ENCODE results near the gene RGS6.

RGS6 gene

DNA sequence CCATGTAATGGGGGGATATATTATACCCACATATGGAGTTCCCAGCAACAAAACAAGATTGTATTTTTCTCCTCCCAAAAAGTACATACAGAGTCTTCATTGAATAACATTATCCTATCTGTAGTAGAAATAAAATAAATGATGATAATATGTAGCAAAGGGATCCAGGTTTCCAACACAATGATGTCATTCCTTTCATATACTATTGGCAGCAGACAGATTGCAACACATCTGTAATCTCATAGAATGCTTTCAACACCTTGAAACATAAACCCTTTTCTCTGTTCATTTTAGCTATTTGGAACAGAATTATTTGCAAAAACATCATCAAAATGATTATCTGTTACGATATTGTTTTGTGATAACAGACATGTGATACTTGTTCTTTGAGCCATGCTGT, 644.0 kb downstream of the RGS6 start:
- H3K4me3 ChIP-seq (ENCODE audit: low read length), result no peak overlapping the region
- H3K9me2 ChIP-seq (replicated peaks; ENCODE audit: control insufficient read depth, low read length), result no peaks in the 10 kb centered on the region
- H3K4me1 ChIP-seq (ENCODE audit: control insufficient read depth, low read length), result no peaks in the 10 kb centered on the region
- H3K4me2 ChIP-seq (ENCODE audit: low read length), result no peak overlapping the region
- H3K27me3 ChIP-seq (ENCODE audit: control insufficient read depth, low read length), result peaks cover 8% of the 10 kb centered on the region; the same call in 1 of the 2 replicates
- H3K9me3 ChIP-seq (ENCODE audit: control insufficient read depth, insufficient read depth, low read length), result no peaks in the 10 kb centered on the region
- no peak overlapping the region for H3K27ac ChIP-seq (ENCODE audit: low read depth, low read length)
- TF ChIP-seq, protein P1, sequence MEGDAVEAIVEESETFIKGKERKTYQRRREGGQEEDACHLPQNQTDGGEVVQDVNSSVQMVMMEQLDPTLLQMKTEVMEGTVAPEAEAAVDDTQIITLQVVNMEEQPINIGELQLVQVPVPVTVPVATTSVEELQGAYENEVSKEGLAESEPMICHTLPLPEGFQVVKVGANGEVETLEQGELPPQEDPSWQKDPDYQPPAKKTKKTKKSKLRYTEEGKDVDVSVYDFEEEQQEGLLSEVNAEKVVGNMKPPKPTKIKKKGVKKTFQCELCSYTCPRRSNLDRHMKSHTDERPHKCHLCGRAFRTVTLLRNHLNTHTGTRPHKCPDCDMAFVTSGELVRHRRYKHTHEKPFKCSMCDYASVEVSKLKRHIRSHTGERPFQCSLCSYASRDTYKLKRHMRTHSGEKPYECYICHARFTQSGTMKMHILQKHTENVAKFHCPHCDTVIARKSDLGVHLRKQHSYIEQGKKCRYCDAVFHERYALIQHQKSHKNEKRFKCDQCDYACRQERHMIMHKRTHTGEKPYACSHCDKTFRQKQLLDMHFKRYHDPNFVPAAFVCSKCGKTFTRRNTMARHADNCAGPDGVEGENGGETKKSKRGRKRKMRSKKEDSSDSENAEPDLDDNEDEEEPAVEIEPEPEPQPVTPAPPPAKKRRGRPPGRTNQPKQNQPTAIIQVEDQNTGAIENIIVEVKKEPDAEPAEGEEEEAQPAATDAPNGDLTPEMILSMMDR (IDR thresholded peaks at IDR 0.05; ENCODE audit: low read depth, low read length, poor library complexity, severe bottlenecking), result no peak
- TF ChIP-seq EZH2phosphoT487 (IDR thresholded peaks at IDR 0.05; ENCODE audit: borderline replicate concordance, low read length), result no peak
- H3K36me3 ChIP-seq (ENCODE audit: control insufficient read depth, low read length), result no peaks in the 10 kb centered on the region
- no peaks in the 10 kb centered on the region for H4K20me1 ChIP-seq (ENCODE audit: control insufficient read depth, insufficient read depth, low read depth, low read length)
- H3K79me2 ChIP-seq (ENCODE audit: control insufficient read depth, low read length), result no peaks in the 10 kb centered on the region
- no peaks in the 10 kb centered on the region for H3F3A ChIP-seq (ENCODE audit: control insufficient read depth, insufficient read depth)

DNA sequence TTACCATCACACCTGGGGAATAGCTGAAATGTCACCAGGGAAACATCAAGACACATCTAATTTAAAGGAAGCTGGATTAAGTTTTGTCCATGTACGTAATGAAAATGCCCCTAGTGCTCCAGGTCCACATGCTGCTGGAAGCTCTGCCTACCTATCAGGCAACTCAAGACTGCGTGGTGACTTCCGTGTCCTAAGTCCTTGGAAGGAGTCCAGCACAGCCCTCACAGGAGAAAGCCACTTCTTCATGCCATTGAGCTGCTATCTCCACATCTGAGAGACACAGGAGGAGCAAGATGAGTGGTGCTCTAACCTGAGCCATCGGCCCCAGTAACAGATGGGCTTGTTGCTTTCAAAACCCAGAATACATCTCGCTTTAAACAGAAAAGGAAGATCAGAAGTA, 645.3 kb downstream of the RGS6 start:
- Histone ChIP-seq H3F3A (ENCODE audit: control insufficient read depth, insufficient read depth) (no peaks in the 10 kb centered on the region), H3K4me3 (ENCODE audit: low read length) (no peak overlapping the region), H4K20me1 (ENCODE audit: control insufficient read depth, insufficient read depth, low read depth, low read length) (no peaks in the 10 kb centered on the region), H3K36me3 (ENCODE audit: control insufficient read depth, low read length) (no peaks in the 10 kb centered on the region), H3K79me2 (ENCODE audit: control insufficient read depth, low read length) (no peaks in the 10 kb centered on the region), H3K27me3 (ENCODE audit: control insufficient read depth, low read length) (peaks cover 8% of the 10 kb centered on the region; the same call in 1 of the 2 replicates), H3K9me2 (replicated peaks; ENCODE audit: control insufficient read depth, low read length) (no peaks in the 10 kb centered on the region), H3K27ac (ENCODE audit: low read depth, low read length) (no peak overlapping the region), H3K9me3 (ENCODE audit: control insufficient read depth, insufficient read depth, low read length) (no peaks in the 10 kb centered on the region), H3K4me1 (ENCODE audit: control insufficient read depth, low read length) (no peaks in the 10 kb centered on the region), H3K4me2 (ENCODE audit: low read length) (no peak overlapping the region)
- TF ChIP-seq, protein P1 (IDR thresholded peaks at IDR 0.05; ENCODE audit: low read depth, low read length, poor library complexity, severe bottlenecking), result no peak
- no peak for TF ChIP-seq EZH2phosphoT487 (IDR thresholded peaks at IDR 0.05; ENCODE audit: borderline replicate concordance, low read length)

DNA sequence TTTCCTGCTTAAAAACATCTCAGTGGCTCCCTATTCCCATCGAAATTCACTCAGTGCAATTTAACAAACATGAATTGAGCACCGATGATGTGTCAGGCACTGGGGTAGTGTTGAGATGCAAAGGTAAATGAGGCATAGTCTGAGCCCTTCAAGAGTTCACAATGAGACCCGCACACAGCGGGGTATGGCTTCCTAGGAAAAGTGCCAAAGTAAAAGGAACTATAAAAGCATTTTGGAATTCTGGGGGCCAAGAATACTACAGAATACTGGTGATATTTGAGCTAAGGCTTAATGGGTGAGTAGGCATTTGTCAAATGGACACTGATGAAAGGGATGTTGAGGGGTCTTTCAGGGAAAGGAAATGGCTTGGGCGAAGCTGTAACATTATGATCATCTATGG, 646.3 kb downstream of the RGS6 start:
- H3K4me2 ChIP-seq (ENCODE audit: low read length), result no peak overlapping the region
- TF ChIP-seq, protein P1 (IDR thresholded peaks at IDR 0.05; ENCODE audit: low read depth, low read length, poor library complexity, severe bottlenecking), result no peak
- TF ChIP-seq EZH2phosphoT487 (IDR thresholded peaks at IDR 0.05; ENCODE audit: borderline replicate concordance, low read length), result no peak
- no peaks in the 10 kb centered on the region for H3F3A ChIP-seq (ENCODE audit: control insufficient read depth, insufficient read depth)
- H3K79me2 ChIP-seq (ENCODE audit: control insufficient read depth, low read length), result no peaks in the 10 kb centered on the region
- H4K20me1 ChIP-seq (ENCODE audit: control insufficient read depth, insufficient read depth, low read depth, low read length), result no peaks in the 10 kb centered on the region
- no peaks in the 10 kb centered on the region for H3K9me3 ChIP-seq (ENCODE audit: control insufficient read depth, insufficient read depth, low read length)
- no peak overlapping the region for H3K4me3 ChIP-seq (ENCODE audit: low read length)
- no peak overlapping the region for H3K27ac ChIP-seq (ENCODE audit: low read depth, low read length)
- peaks cover 5% of the 10 kb centered on the region; the same call in 1 of the 2 replicates for H3K27me3 ChIP-seq (ENCODE audit: control insufficient read depth, low read length)
- no peaks in the 10 kb centered on the region for H3K36me3 ChIP-seq (ENCODE audit: control insufficient read depth, low read length)
- no peaks in the 10 kb centered on the region for H3K4me1 ChIP-seq (ENCODE audit: control insufficient read depth, low read length)
- H3K9me2 ChIP-seq (replicated peaks; ENCODE audit: control insufficient read depth, low read length), result no peaks in the 10 kb centered on the region

All from DOHH2 (cell line).